CD4-positive, alpha-beta T cell treated with Interferon gamma for 1 hour (primary cell): ENCODE measurements around the gene RAB1B.
A peak's percentile ranks its signal among the peaks of the same experiment; 100 is the strongest.

ENCODE experiments used
- DNase-seq: peaks from one replicate; pipeline ENCODE4 v3.0.0-alpha.2; 2020

Gene RAB1B

GRCh38 chr11:66268244-66268951 is at the start of gene RAB1B:
Gene RAB1B (plus strand): TSS chr11:66268639. CDS start chr11:66268680, 41 bp downstream.
- peak; percentile 100 for DNase-seq

- DNase-seq: no peak
Observed at GRCh38 chr11:66218846-66219620, 49.4 kb upstream of the RAB1B start.

- DNase-seq: no peak
Observed at GRCh38 chr11:66219846-66220565, 48.4 kb upstream of the RAB1B start.

DNA sequence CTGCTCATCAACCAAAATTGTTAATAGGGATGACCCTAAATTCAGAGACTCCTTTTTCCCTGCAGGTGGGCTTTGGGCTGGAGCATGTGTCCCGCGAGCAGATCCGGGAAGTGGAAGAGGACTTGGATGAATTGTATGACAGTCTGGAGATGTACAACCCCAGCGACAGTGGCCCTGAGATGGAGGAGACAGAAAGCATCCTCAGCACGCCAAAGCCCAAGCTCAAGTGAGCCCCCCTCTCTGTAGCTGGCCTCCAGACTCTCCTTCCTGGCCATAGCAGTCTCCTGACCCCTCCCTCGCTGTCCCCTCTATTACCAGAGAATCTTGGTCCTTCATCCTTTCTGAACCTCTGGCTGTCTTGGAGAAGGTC is 47.9 kb upstream of the RAB1B start:
- no peak for DNase-seq

GRCh38 chr11:66221012-66221411 is 47.4 kb upstream of the RAB1B start:
- DNase-seq: no peak

- no peak for DNase-seq
Observed at GRCh38 chr11:66221726-66222236, 46.7 kb upstream of the RAB1B start.

GRCh38 chr11:66222358-66223149 is 45.9 kb upstream of the RAB1B start:
- DNase-seq: peak; percentile 94

- DNase-seq: no peak
Observed at GRCh38 chr11:66224226-66224855, 44.1 kb upstream of the RAB1B start.

- no peak for DNase-seq
Observed at GRCh38 chr11:66225066-66225465, 43.4 kb upstream of the RAB1B start.

- DNase-seq: no peak
Observed at GRCh38 chr11:66226101-66226500, 42.3 kb upstream of the RAB1B start.

DNA sequence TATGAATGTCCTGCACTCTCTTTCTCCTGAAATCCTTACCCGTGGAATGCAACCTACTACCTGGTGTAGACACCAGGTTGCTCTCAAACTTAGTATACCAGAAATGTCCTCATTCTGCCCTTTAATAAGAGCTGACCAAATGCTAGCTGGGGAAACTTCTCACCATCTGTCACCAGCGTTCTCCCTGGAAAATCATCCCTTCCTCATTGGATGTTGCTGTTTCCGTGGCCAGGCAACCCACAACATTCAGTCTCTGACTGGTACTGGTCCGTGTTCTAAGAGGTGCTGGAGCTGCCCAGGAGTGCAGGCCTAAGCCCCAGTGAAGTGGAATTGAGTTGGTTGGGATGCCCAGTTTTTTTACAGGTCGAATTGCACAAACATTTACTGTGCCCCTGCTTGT is 40.7 kb upstream of the RAB1B start:
- DNase-seq: no peak

DNA sequence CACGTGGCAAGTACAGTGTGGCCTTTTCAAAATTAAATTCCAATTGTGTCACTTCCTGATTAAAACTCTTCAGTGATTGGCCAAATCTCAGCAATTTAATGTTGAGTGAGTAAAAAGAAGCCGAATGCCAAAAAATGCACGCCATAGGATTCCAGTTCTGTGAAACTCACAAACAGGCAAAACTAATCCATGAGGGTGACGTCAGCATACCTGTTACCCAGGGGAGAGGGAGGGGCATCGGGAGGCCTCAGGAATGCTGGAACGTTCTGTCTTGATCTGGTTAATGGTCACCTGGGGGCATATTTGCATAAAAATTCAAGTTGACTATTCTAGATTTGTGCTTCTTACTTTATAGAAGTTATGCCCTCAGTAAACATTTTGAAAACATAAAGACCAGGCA is 39.9 kb upstream of the RAB1B start:
- no peak for DNase-seq

DNA sequence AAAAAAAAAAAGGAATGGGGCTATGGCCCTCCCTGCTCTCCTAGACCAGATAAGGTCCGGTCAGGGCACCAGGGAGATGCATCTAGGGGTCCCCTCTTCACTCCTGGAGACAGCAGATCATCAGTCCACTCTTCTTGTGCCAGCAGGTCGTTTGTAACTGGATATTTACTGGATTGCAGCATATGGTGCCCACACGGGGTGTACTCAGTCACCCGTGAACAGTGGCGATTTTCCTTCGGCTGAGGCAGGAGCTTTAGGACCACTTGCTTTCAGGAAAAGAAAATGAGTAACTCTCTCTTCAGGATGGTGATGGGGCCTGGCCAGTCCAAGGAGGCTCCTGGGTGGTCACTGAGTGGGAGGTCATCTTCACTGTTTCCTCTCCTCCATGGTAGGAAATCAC is 38.3 kb upstream of the RAB1B start:
- no peak for DNase-seq

- no peak for DNase-seq
Observed at GRCh38 chr11:66230978-66231377, 37.5 kb upstream of the RAB1B start.

DNA sequence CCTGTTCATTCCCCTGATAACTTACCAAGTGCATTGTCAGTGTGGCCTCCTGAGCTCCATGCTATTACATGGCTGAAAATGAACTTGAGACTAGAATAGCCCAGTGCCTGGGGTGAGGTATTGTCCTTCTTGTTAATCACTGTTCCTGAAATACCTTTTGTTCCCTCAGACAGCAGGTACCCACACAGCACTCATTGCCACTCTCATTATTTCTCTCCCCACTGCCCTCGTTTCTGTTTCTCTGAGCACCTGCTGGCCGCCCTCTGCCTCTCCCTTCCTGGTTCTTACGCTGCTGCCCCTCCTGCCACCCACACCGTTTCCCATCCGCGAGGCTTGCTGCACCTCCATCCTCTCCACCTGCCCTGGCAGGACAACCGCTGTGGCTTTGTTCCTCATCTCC is 36.9 kb upstream of the RAB1B start:
- no peak for DNase-seq

GRCh38 chr11:66232769-66233168 is 35.7 kb upstream of the RAB1B start:
- no peak for DNase-seq

GRCh38 chr11:66233301-66233700 is 35.1 kb upstream of the RAB1B start:
- DNase-seq: no peak

DNA sequence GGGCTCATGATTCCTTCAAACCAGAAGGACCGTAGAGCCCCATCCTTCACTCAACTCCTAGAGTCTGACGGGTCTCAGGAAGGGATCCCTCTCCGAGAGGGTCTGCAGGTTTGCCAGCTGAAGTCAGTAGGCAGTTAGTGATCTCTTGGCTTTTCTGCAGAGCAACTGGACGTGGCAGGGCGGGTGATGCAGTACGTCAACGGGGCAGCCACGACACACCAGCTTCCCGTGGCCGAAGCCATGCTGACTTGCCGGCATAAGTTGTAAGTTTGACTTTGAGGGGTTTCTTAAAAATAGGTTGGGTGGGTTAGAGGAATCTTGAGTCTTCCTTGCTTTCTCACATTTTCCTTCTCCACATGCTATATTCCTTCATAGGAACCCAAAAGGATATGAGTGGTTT is 33.3 kb upstream of the RAB1B start:
- DNase-seq: no peak

GRCh38 chr11:66237867-66238266 is 30.6 kb upstream of the RAB1B start:
- DNase-seq: no peak

- DNase-seq: no peak
Observed at GRCh38 chr11:66238786-66239413, 29.5 kb upstream of the RAB1B start.

GRCh38 chr11:66239511-66239910 is 28.9 kb upstream of the RAB1B start:
- no peak for DNase-seq
